SK-N-SH (cell line): ENCODE results near the gene NT5C. TPM values are rescaled to one million over a fixed set of nuclear protein-coding genes. Genes with fewer than 3 reads are reported as not detected.

Source experiments
- CTCF ChIA-PET: fragments of 300-600, 350-600 bp; formaldehyde crosslinking; extraction: SDS; loops from one replicate; lab custom pipeline; 2021; lab: Yijun Ruan, JAX
- POLR2A ChIA-PET: fragments of 350-600 bp; sonication (Branson Sonifier 250); formaldehyde crosslinking; extraction: SDS; loops from one replicate; lab custom pipeline; 2020; ENCODE audit warnings: antibody characterized with exemption, inconsistent platforms; lab: Yijun Ruan, JAX
- DNase-seq: peaks from one replicate; pipeline ENCODE4 v3.0.0; 2012
- H2AFZ ChIP-seq: fragments of 200-600 bp; sonication (generic); 2 replicates; pipeline ENCODE4 v1.8.1; 2016; ENCODE audit warnings: antibody characterized with exemption, mild to moderate bottlenecking, low read depth
- H3F3A ChIP-seq: fragments of 200-600 bp; sonication (generic); replicated peaks from 2 replicates; pipeline ENCODE3; 2016; ENCODE audit warnings: antibody characterized with exemption, mild to moderate bottlenecking; ENCODE audit not compliant: insufficient read depth
- H3K27ac ChIP-seq, 2 experiments: fragments of 200-500 bp in 1 of 2; fragments of 200-600 bp in 1 of 2; sonication (Bioruptor generic) in 1 of 2; sonication (generic), shearing (Covaris generic) in 1 of 2; 2 replicates each; pipeline versions ENCODE4 v1.5.1 to v1.6.1; 2014 to 2016; ENCODE audit warnings: low read depth in 2 of 2, inconsistent platforms in 1 of 2, low read length in 1 of 2, mild to moderate bottlenecking in 1 of 2, mixed read lengths in 1 of 2
- H3K27me3 ChIP-seq: fragments of 200-600 bp; sonication (generic), shearing (Covaris generic); 2 replicates; pipeline ENCODE4 v1.6.1; 2016; ENCODE audit warnings: mixed run types; ENCODE audit not compliant: insufficient read depth
- H3K36me3 ChIP-seq, 2 experiments: fragments of 200-500 bp in 1 of 2; fragments of 200-600 bp in 1 of 2; sonication (Bioruptor generic) in 1 of 2; sonication (generic) in 1 of 2; replicated peaks in 1 of 2; 2 replicates each; pipeline versions ENCODE3 to v1.5.1; 2014 to 2016; ENCODE audit warnings: low read length in 1 of 2, mild to moderate bottlenecking in 1 of 2; ENCODE audit not compliant: insufficient read depth in 2 of 2, control insufficient read depth in 1 of 2
- H3K4me1 ChIP-seq, 2 experiments: fragments of 200-500 bp in 1 of 2; fragments of 200-600 bp in 1 of 2; sonication (Bioruptor generic) in 1 of 2; sonication (generic), shearing (Covaris generic) in 1 of 2; 2 replicates each; pipeline versions ENCODE4 v1.5.1 to v1.6.1; 2014 to 2016; ENCODE audit warnings: low read depth in 1 of 2, low read length in 1 of 2, mixed run types in 1 of 2; ENCODE audit not compliant: insufficient read depth in 2 of 2, control insufficient read depth in 1 of 2
- H3K4me2 ChIP-seq: fragments of 200-600 bp; sonication (generic), shearing (Covaris generic); 2 replicates; pipeline ENCODE4 v1.6.1; 2017; ENCODE audit warnings: mixed run types
- H3K4me3 ChIP-seq, 2 experiments: fragments of 200-500 bp in 1 of 2; fragments of 200-600 bp in 1 of 2; sonication (Bioruptor generic) in 1 of 2; sonication (generic), shearing (Covaris generic) in 1 of 2; 2 replicates each; pipeline versions ENCODE4 v1.5.1 to v1.8.1; 2014 to 2016; ENCODE audit warnings: low read depth in 2 of 2, inconsistent platforms in 1 of 2, low read length in 1 of 2, mild to moderate bottlenecking in 1 of 2, mixed read lengths in 1 of 2, moderate library complexity in 1 of 2
- H3K79me2 ChIP-seq: fragments of 200-600 bp; sonication (generic); 2 replicates; pipeline ENCODE4 v1.8.1; 2017; ENCODE audit warnings: mild to moderate bottlenecking; ENCODE audit not compliant: insufficient read depth
- H3K9ac ChIP-seq: fragments of 200-600 bp; sonication (generic); 2 replicates; pipeline ENCODE4 v1.6.1; 2017; ENCODE audit warnings: mixed run types
- H3K9me2 ChIP-seq: fragments of 200-600 bp; sonication (generic); 2 replicates; pipeline ENCODE4 v1.6.1; 2017; ENCODE audit warnings: mixed run types
- H3K9me3 ChIP-seq: fragments of 200-600 bp; sonication (generic); 2 replicates; pipeline ENCODE4 v1.6.1; 2017; ENCODE audit warnings: mixed run types, mild to moderate bottlenecking, moderate library complexity
- H4K20me1 ChIP-seq: fragments of 200-600 bp; sonication (generic); 2 replicates; pipeline ENCODE4 v1.6.1; 2017; ENCODE audit warnings: mild to moderate bottlenecking, mixed run types; ENCODE audit not compliant: insufficient read depth
- CHD2 ChIP-seq: fragments of 150-350 bp; IDR thresholded peaks from 2 replicates; pipeline ENCODE4 v1.6.1; 2018; ENCODE audit warnings: low read length; ENCODE audit not compliant: partially characterized antibody
- FOXJ3 ChIP-seq: sonication (generic); formaldehyde crosslinking; IDR thresholded peaks from 2 replicates; pipeline ENCODE4 v1.5.1; 2020; ENCODE audit warnings: mild to moderate bottlenecking, missing genetic modification reagents
- FOXM1 ChIP-seq: IDR thresholded peaks from 2 replicates; pipeline ENCODE4 v1.4.0; 2012; ENCODE audit warnings: low read depth, mild to moderate bottlenecking
- MXI1 ChIP-seq: IDR thresholded peaks from 2 replicates; pipeline ENCODE4 v1.6.1; 2012; ENCODE audit warnings: mild to moderate bottlenecking, low read depth, low read length, improper control_type of control experiment
- NFIC ChIP-seq: IDR thresholded peaks from 2 replicates; pipeline ENCODE4 v1.4.0; 2012; ENCODE audit warnings: borderline replicate concordance
- POLR2AphosphoS5 ChIP-seq: IDR thresholded peaks from 2 replicates; pipeline ENCODE4 v1.6.1; 2012; ENCODE audit warnings: low read depth, low read length
- RAD21 ChIP-seq: IDR thresholded peaks from 2 replicates; pipeline ENCODE4 v1.6.1; 2012; ENCODE audit warnings: mild to moderate bottlenecking, low read length
- SMC3 ChIP-seq: IDR thresholded peaks from 2 replicates; pipeline ENCODE4 v1.6.1; 2012; ENCODE audit warnings: low read depth, low read length, improper control_type of control experiment
- TCF12 ChIP-seq: IDR thresholded peaks from 2 replicates; pipeline ENCODE4 v1.4.0; 2012
- YY1 ChIP-seq: IDR thresholded peaks from 2 replicates; pipeline ENCODE4 v1.4.0; 2012; ENCODE audit warnings: low read depth, mild to moderate bottlenecking
- WGBS: methylation state at CpG from one replicate; pipeline ENCODE4 v1.1.6; 2017; ENCODE audit warnings: low lambda C conversion rate; 5-methylcytosine and 5-hydroxymethylcytosine counted together
- polyA plus RNA-seq, 3 experiments: library from polyadenylated mRNA; depleted of rRNA; stranded (reverse); fragments of >200 nt; gene quantifications; 2 replicates each; pipeline ENCODE4 v1.2.3, GENCODE V29; 2012
- TF ChIP-seq, protein P1 (sequence below): fragments of 200-600 bp; sonication (generic); IDR thresholded peaks from 2 replicates; pipeline ENCODE4 v1.6.1; 2017; ENCODE audit warnings: antibody characterized with exemption, mild to moderate bottlenecking, moderate library complexity
- TF ChIP-seq, protein P2 (sequence below): IDR thresholded peaks from 2 replicates; pipeline ENCODE4 v1.4.0; 2012; ENCODE audit warnings: low read depth, borderline replicate concordance
- TF ChIP-seq, protein P3 (sequence below): IDR thresholded peaks from 2 replicates; pipeline ENCODE4 v1.4.0; 2012; ENCODE audit warnings: low read depth, borderline replicate concordance
- TF ChIP-seq, protein P4 (sequence below): IDR thresholded peaks from 2 replicates; pipeline ENCODE4 v1.4.0; 2012; ENCODE audit warnings: low read depth
- TF ChIP-seq, protein P5 (sequence below): fragments of 150-350 bp; IDR thresholded peaks from 2 replicates; pipeline ENCODE4 v1.6.1; 2017; ENCODE audit warnings: antibody characterized with exemption, low read length, low read depth, borderline replicate concordance

Gene NT5C
- polyA plus RNA-seq, 1 of the 3 experiments (the other 2 are of a cell fraction) = 111 TPM

DNA sequence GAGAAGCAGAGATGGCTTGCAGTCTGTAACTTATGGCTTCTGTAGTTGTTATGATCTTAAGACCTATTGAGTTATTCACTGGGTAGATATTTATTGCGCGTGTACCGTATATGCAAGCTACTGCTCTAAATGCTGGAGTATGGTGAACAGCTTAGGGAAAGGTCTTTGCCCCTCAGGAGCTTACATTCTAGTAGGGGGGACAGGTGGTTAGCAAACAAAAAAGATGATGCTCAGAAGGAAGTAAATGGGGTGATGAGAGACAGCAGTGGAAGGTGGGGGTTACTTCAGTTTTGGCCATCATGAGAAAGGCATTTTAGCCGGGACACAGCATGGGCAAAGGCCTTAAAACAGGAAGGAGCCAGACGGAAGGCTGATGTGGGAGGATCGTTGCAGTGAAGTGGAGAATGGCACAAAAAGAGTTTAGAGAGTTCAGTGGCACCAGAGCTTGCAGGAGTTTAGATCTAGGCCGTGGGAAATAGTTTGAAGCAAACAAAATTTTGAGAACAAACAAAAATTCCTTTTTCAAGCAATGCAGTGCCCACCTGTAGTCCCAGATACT is 19.7 kb downstream of the NT5C start (continued):
- TF ChIP-seq, protein P1, sequence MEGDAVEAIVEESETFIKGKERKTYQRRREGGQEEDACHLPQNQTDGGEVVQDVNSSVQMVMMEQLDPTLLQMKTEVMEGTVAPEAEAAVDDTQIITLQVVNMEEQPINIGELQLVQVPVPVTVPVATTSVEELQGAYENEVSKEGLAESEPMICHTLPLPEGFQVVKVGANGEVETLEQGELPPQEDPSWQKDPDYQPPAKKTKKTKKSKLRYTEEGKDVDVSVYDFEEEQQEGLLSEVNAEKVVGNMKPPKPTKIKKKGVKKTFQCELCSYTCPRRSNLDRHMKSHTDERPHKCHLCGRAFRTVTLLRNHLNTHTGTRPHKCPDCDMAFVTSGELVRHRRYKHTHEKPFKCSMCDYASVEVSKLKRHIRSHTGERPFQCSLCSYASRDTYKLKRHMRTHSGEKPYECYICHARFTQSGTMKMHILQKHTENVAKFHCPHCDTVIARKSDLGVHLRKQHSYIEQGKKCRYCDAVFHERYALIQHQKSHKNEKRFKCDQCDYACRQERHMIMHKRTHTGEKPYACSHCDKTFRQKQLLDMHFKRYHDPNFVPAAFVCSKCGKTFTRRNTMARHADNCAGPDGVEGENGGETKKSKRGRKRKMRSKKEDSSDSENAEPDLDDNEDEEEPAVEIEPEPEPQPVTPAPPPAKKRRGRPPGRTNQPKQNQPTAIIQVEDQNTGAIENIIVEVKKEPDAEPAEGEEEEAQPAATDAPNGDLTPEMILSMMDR = no peak
- no peak for TF ChIP-seq RAD21
- TF ChIP-seq, protein P2, sequence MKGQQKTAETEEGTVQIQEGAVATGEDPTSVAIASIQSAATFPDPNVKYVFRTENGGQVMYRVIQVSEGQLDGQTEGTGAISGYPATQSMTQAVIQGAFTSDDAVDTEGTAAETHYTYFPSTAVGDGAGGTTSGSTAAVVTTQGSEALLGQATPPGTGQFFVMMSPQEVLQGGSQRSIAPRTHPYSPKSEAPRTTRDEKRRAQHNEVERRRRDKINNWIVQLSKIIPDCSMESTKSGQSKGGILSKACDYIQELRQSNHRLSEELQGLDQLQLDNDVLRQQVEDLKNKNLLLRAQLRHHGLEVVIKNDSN = no peak
- no peak for TF ChIP-seq FOXM1

DNA sequence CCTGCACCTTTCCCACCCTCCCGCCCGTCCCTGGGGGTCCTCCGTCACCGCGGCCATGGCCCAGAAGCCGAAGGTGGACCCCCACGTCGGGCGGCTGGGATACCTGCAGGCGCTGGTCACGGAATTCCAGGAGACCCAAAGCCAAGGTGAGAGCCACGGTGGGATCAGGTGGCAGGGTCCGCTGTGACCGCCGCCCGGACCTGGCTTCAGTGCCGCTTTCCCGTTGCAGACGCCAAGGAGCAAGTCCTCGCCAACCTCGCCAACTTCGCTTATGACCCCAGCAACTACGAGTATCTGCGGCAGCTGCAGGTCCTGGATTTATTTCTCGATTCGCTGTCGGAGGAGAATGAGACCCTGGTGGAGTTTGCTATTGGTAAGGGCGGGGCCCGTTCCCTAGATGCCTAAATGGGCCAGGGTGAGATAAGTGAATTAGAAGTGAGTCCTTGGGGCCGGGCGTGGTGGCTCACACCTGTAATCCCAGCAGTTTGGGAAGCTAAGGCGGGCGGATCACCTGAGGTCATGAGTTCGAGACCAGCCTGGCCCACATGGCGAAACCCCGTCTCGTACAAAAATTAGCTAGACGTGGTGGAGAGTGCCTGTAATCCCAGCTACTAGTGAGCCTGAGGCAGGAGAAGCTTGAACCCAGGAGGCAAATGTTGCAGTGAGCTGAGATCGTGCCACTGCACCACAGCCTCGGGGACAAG is 21.2 kb downstream of the NT5C start:
- no peak for DNase-seq
- CTCF ChIA-PET = interaction anchor here (0.8 to 11.4 kb wide), 12 partner anchors 9 to 302 kb away, joined by 3 to 422 read pairs (median 4); partner anchors contain the start of genes MIF4GD, NT5C and NUP85
- 21% methylated on average over 39 of the region's 40 CpGs for WGBS
- Histone ChIP-seq H3K4me3 (peak overlapping the region; percentile 67 to 75), H4K20me1 (no peaks in the 10 kb centered on the region), H3K9me2 (no peaks in the 10 kb centered on the region), H3K9ac (peak overlapping the region; percentile 66; the same call in 1 of the 2 replicates), H3K9me3 (no peaks in the 10 kb centered on the region), H3K4me1 (peaks cover 0 to 24% of the 10 kb centered on the region in 2 experiments; a peak in 1 of 4 replicates), H2AFZ (peak overlapping the region; percentile 98), H3K36me3 (peaks cover 0 to 6% of the 10 kb centered on the region in 2 experiments), H3K4me2 (peak overlapping the region; percentile 94), H3K27ac (peak overlapping the region in 1 of 2 experiments; percentile 60; a peak in 2 of 4 replicates), H3K79me2 (peaks cover 16% of the 10 kb centered on the region; the same call in 1 of the 2 replicates), H3K27me3 (no peaks in the 10 kb centered on the region), H3F3A (peaks cover 19% of the 10 kb centered on the region)
- POLR2A ChIA-PET = interaction anchor here (0.6 to 2.9 kb wide), 8 partner anchors 19 to 123 kb away, joined by 3 to 12 read pairs (median 6); partner anchors contain the start of genes CDR2L, JPT1, NT5C and NUP85
- TF ChIP-seq NFIC = no peak
- TF ChIP-seq, protein P3, sequence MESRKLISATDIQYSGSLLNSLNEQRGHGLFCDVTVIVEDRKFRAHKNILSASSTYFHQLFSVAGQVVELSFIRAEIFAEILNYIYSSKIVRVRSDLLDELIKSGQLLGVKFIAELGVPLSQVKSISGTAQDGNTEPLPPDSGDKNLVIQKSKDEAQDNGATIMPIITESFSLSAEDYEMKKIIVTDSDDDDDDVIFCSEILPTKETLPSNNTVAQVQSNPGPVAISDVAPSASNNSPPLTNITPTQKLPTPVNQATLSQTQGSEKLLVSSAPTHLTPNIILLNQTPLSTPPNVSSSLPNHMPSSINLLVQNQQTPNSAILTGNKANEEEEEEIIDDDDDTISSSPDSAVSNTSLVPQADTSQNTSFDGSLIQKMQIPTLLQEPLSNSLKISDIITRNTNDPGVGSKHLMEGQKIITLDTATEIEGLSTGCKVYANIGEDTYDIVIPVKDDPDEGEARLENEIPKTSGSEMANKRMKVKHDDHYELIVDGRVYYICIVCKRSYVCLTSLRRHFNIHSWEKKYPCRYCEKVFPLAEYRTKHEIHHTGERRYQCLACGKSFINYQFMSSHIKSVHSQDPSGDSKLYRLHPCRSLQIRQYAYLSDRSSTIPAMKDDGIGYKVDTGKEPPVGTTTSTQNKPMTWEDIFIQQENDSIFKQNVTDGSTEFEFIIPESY = no peak
- no peak for TF ChIP-seq POLR2AphosphoS5
- TF ChIP-seq FOXM1 = no peak
- no peak for TF ChIP-seq YY1
- TF ChIP-seq RAD21 = no peak
- no peak for TF ChIP-seq CHD2
- TF ChIP-seq, protein P4, sequence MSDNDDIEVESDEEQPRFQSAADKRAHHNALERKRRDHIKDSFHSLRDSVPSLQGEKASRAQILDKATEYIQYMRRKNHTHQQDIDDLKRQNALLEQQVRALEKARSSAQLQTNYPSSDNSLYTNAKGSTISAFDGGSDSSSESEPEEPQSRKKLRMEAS = no peak
- TF ChIP-seq, protein P5, sequence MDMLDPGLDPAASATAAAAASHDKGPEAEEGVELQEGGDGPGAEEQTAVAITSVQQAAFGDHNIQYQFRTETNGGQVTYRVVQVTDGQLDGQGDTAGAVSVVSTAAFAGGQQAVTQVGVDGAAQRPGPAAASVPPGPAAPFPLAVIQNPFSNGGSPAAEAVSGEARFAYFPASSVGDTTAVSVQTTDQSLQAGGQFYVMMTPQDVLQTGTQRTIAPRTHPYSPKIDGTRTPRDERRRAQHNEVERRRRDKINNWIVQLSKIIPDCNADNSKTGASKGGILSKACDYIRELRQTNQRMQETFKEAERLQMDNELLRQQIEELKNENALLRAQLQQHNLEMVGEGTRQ = no peak
- no peak for TF ChIP-seq TCF12
- no peak for TF ChIP-seq SMC3
- no peak for TF ChIP-seq MXI1
- TF ChIP-seq FOXJ3 = no peak
